IMR-90 (cell line): Measurements from ENCODE around the gene BAHD1. TPM values are rescaled to one million over a fixed set of nuclear protein-coding genes. Genes with fewer than 3 reads are reported as not detected.

Source experiments
- ATAC-seq: fragments of 200-7000 bp; cut with Tn5 transposase; 2 replicates; pipeline ENCODE4 v1.9.1; 2020; ENCODE audit warnings: low read depth, mild to moderate bottlenecking, moderate library complexity
- BruUV-seq: library from RNA; stranded (reverse); fragments of 400-500 nt; replicated peaks from 2 replicates; lab custom pipeline; 2021; lab: Mats Ljungman, UMichigan
- CTCF ChIA-PET: fragments of 300-600 bp; formaldehyde crosslinking; extraction: SDS; loops from one replicate; lab custom pipeline; 2021; ENCODE audit warnings: antibody characterized with exemption; lab: Yijun Ruan, JAX
- POLR2A ChIA-PET: fragments of 300-600 bp; sonication (Branson Sonifier 250); formaldehyde crosslinking; loops from one replicate; lab custom pipeline; 2022; ENCODE audit warnings: antibody characterized with exemption; ENCODE audit not compliant: unreplicated experiment; lab: Charles Lee
- DNase-seq: peaks from one replicate; pipeline ENCODE4 v3.0.0; 2013
- H2AFZ ChIP-seq: replicated peaks from 2 replicates; pipeline ENCODE3; 2013; ENCODE audit warnings: low read length, mild to moderate bottlenecking; ENCODE audit not compliant: poor library complexity
- H2AK5ac ChIP-seq: 2 replicates; pipeline ENCODE4 v1.6.1; 2013; ENCODE audit warnings: low read depth, low read length, inconsistent platforms
- H2AK9ac ChIP-seq: replicated peaks from 2 replicates; pipeline ENCODE3; 2013; ENCODE audit warnings: mild to moderate bottlenecking, low read depth, low read length, moderate library complexity; ENCODE audit not compliant: poor library complexity
- H2BK120ac ChIP-seq: 2 replicates; pipeline ENCODE4 v1.6.1; 2013; ENCODE audit warnings: low read depth, low read length, inconsistent platforms
- H2BK15ac ChIP-seq: 3 replicates; pipeline ENCODE4 v1.6.1; 2013; ENCODE audit warnings: low read depth, low read length, inconsistent platforms
- H2BK20ac ChIP-seq: 2 replicates; pipeline ENCODE4 v1.6.1; 2013; ENCODE audit warnings: low read depth, mild to moderate bottlenecking, inconsistent platforms, low read length, moderate library complexity
- H2BK5ac ChIP-seq: 2 replicates; pipeline ENCODE4 v1.6.1; 2013; ENCODE audit warnings: mild to moderate bottlenecking, low read depth, low read length, inconsistent platforms; ENCODE audit not compliant: poor library complexity, severe bottlenecking
- H3K14ac ChIP-seq: replicated peaks from 2 replicates; pipeline ENCODE4 v1.6.1; 2013; ENCODE audit warnings: low read depth, low read length, inconsistent platforms
- H3K18ac ChIP-seq: 2 replicates; pipeline ENCODE4 v1.6.1; 2013; ENCODE audit warnings: low read depth, low read length, control low read depth
- H3K23ac ChIP-seq: 2 replicates; pipeline ENCODE4 v1.6.1; 2013; ENCODE audit warnings: low read depth, low read length, inconsistent platforms
- H3K27ac ChIP-seq: 2 replicates; pipeline ENCODE4 v1.5.1; 2013; ENCODE audit warnings: mild to moderate bottlenecking, control low read depth, low read length; ENCODE audit not compliant: insufficient read depth
- H3K27me3 ChIP-seq: 2 replicates; pipeline ENCODE4 v1.6.1; 2013; ENCODE audit warnings: low read length; ENCODE audit not compliant: control insufficient read depth, insufficient read depth
- H3K36me3 ChIP-seq: 2 replicates; pipeline ENCODE4 v1.6.1; 2013; ENCODE audit warnings: low read length, mixed read lengths; ENCODE audit not compliant: control insufficient read depth, insufficient read depth
- H3K4ac ChIP-seq: 2 replicates; pipeline ENCODE4 v1.6.1; 2013; ENCODE audit warnings: low read depth, low read length, inconsistent platforms
- H3K4me1 ChIP-seq: 2 replicates; pipeline ENCODE4 v1.6.1; 2013; ENCODE audit warnings: low read length, mixed read lengths; ENCODE audit not compliant: control insufficient read depth, insufficient read depth
- H3K4me2 ChIP-seq: 2 replicates; pipeline ENCODE4 v1.6.1; 2013; ENCODE audit warnings: low read depth, mild to moderate bottlenecking, control low read depth, low read length, moderate library complexity
- H3K4me3 ChIP-seq: 2 replicates; pipeline ENCODE4 v1.5.1; 2013; ENCODE audit warnings: low read depth, mild to moderate bottlenecking, control low read depth, low read length, moderate library complexity; ENCODE audit not compliant: insufficient read depth
- H3K56ac ChIP-seq: 2 replicates; pipeline ENCODE4 v1.6.1; 2013; ENCODE audit warnings: low read length, inconsistent platforms; ENCODE audit not compliant: insufficient read depth; ENCODE audit errors: extremely low read depth
- H3K79me1 ChIP-seq, 2 experiments: 2 replicates each; pipeline ENCODE4 v1.6.1; 2013; ENCODE audit warnings: low read length in 2 of 2, inconsistent platforms in 1 of 2, low read depth in 1 of 2
- H3K9ac ChIP-seq: 2 replicates; pipeline ENCODE4 v1.6.1; 2013; ENCODE audit warnings: low read depth, low read length, control low read depth
- H3K9me1 ChIP-seq: 2 replicates; pipeline ENCODE4 v1.6.1; 2013; ENCODE audit warnings: low read length, inconsistent platforms; ENCODE audit not compliant: insufficient read depth
- H3K9me3 ChIP-seq: 2 replicates; pipeline ENCODE4 v1.6.1; 2013; ENCODE audit warnings: low read length; ENCODE audit not compliant: control insufficient read depth, insufficient read depth
- H4K20me1 ChIP-seq: 2 replicates; pipeline ENCODE4 v1.6.1; 2013; ENCODE audit warnings: low read length, inconsistent platforms; ENCODE audit not compliant: insufficient read depth
- H4K5ac ChIP-seq: 2 replicates; pipeline ENCODE4 v1.6.1; 2013; ENCODE audit warnings: mild to moderate bottlenecking, low read depth, low read length, control low read depth
- H4K8ac ChIP-seq, 2 experiments: 2 replicates each; pipeline ENCODE4 v1.6.1; 2013; ENCODE audit warnings: low read depth in 2 of 2, low read length in 2 of 2, control low read depth in 1 of 2, inconsistent platforms in 1 of 2
- H4K91ac ChIP-seq: 2 replicates; pipeline ENCODE4 v1.6.1; 2013; ENCODE audit warnings: low read depth, low read length, inconsistent platforms; ENCODE audit not compliant: insufficient read depth
- CEBPB ChIP-seq: IDR thresholded peaks from 2 replicates; pipeline ENCODE4 v1.6.1; 2012; ENCODE audit warnings: low read depth, low read length, improper control_type of control experiment
- CHD1 ChIP-seq: IDR thresholded peaks from 2 replicates; pipeline ENCODE4 v1.6.1; 2012; ENCODE audit warnings: low read depth, low read length, improper control_type of control experiment
- CTCF ChIP-seq: conservative IDR thresholded peaks from 2 replicates; pipeline ENCODE4 v1.5.1; 2012; ENCODE audit warnings: mild to moderate bottlenecking, low read depth, low read length, improper control_type of control experiment
- ELK1 ChIP-seq: fragments of 150-350 bp; IDR thresholded peaks from 2 replicates; pipeline ENCODE4 v1.6.1; 2016; ENCODE audit warnings: low read depth, mild to moderate bottlenecking, low read length, moderate library complexity, borderline replicate concordance
- FOS ChIP-seq: fragments of 150-350 bp; IDR thresholded peaks from 2 replicates; pipeline ENCODE4 v1.6.1; 2016; ENCODE audit warnings: low read depth, low read length
- MAFK ChIP-seq: IDR thresholded peaks from 2 replicates; pipeline ENCODE4 v1.6.1; 2012; ENCODE audit warnings: low read depth, low read length, improper control_type of control experiment
- MXI1 ChIP-seq: IDR thresholded peaks from 2 replicates; pipeline ENCODE4 v1.6.1; 2012; ENCODE audit warnings: low read depth, mild to moderate bottlenecking, low read length, moderate library complexity, borderline replicate concordance
- RAD21 ChIP-seq: IDR thresholded peaks from 2 replicates; pipeline ENCODE4 v1.6.1; 2012; ENCODE audit warnings: low read length, improper control_type of control experiment
- WGBS, 2 experiments: methylation state at CpG; one replicate each; pipeline versions ENCODE4 v1.1.5 to v1.1.7; 2013; ENCODE audit warnings: missing lambda C conversion rate in 2 of 2; ENCODE audit not compliant: insufficient read length in 1 of 2; ENCODE audit errors: extremely low coverage in 2 of 2; 5-methylcytosine and 5-hydroxymethylcytosine counted together
- dilution Hi-C: fragments of 300-500 bp; cut with HindIII; formaldehyde crosslinking; loops from one replicate; pipeline ENCODE4 v1.14.3; 2018; ENCODE audit warnings: low sequenced_read_pairs; ENCODE audit not compliant: unreplicated experiment
- in situ Hi-C: fragments of 300-500 bp; cut with MboI; formaldehyde crosslinking; loops from 3 replicates; pipeline ENCODE4 v1.14.3; 2019; ENCODE audit warnings: low sequenced_read_pairs, inconsistent platforms, mixed read lengths
- intact Hi-C: fragments of 100-400 bp; cut with micrococcal nuclease; formaldehyde crosslinking; loops from 2 replicates; pipeline ENCODE4 v1.10.0; 2022
- polyA plus RNA-seq, 3 experiments: library from polyadenylated mRNA; depleted of rRNA; stranded (reverse); fragments of >200 nt; gene quantifications; 2 replicates each; pipeline ENCODE4 v1.2.3, GENCODE V29; 2012; ENCODE audit warnings: low replicate concordance in 1 of 3
- total RNA-seq: library from RNA; depleted of rRNA; stranded (reverse); fragments of >200 nt; gene quantifications from 2 replicates; pipeline ENCODE4 v1.2.3, GENCODE V29; 2012
- TF ChIP-seq, protein P1 (sequence below): fragments of 150-350 bp; IDR thresholded peaks from 2 replicates; pipeline ENCODE4 v1.6.1; 2017; ENCODE audit warnings: mild to moderate bottlenecking, antibody characterized with exemption, low read length, low read depth

BAHD1 gene
- total and polyA plus RNA-seq, 2 of the 4 experiments (the other 2 are of a cell fraction): 3.0 to 8.7 TPM

- in situ Hi-C loops (no loop called here), dilution Hi-C loops (no loop called here), intact Hi-C loops (no loop called here)
- Histone ChIP-seq H3K23ac (no peak overlapping the region), H4K5ac (no peak overlapping the region), H4K91ac (no peak overlapping the region), H3K4me3 (no peak overlapping the region), H3K4me2 (no peak overlapping the region), H2BK120ac (no peak overlapping the region), H2BK5ac (no peak overlapping the region), H3K18ac (no peak overlapping the region), H2AK9ac (no peak overlapping the region), H3K27me3 (no peaks in the 10 kb centered on the region), H3K27ac (no peak overlapping the region), H3K9me1 (peaks cover 31% of the 10 kb centered on the region), H3K79me1 (peaks cover 36 to 86% of the 10 kb centered on the region in 2 experiments), H3K4me1 (peaks cover 14% of the 10 kb centered on the region), H3K9me3 (no peaks in the 10 kb centered on the region), H3K14ac (no peak overlapping the region), H3K56ac (no peak overlapping the region), H3K4ac (no peak overlapping the region), H3K36me3 (no peaks in the 10 kb centered on the region), H2BK20ac (no peak overlapping the region), H2AFZ (no peak overlapping the region), H2BK15ac (no peak overlapping the region), H2AK5ac (no peak overlapping the region; the same call in 1 of the 2 replicates), H4K8ac (no peak overlapping the region), H4K20me1 (peaks cover 88% of the 10 kb centered on the region), H3K9ac (no peak overlapping the region)
- ATAC-seq (no peak), DNase-seq (no peak)
- CTCF ChIA-PET: interaction anchor here (0.9 kb wide), 1 partner anchor 11 kb away, joined by 3 read pairs; no protein-coding TSS in a partner anchor
- POLR2A ChIA-PET: no interaction called here
- WGBS, 2 experiments: no CpG with 5 or more reads among the region's 11 CpGs
- no TSS peak for BruUV-seq
- TF ChIP-seq CEBPB: no peak
- TF ChIP-seq, protein P1, sequence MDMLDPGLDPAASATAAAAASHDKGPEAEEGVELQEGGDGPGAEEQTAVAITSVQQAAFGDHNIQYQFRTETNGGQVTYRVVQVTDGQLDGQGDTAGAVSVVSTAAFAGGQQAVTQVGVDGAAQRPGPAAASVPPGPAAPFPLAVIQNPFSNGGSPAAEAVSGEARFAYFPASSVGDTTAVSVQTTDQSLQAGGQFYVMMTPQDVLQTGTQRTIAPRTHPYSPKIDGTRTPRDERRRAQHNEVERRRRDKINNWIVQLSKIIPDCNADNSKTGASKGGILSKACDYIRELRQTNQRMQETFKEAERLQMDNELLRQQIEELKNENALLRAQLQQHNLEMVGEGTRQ: no peak
- TF ChIP-seq RAD21: no peak
- TF ChIP-seq MAFK: no peak
- TF ChIP-seq CHD1: no peak
- no peak for TF ChIP-seq CTCF
- TF ChIP-seq MXI1: no peak
- TF ChIP-seq FOS: no peak
- TF ChIP-seq ELK1: no peak
These were observed 11.7 kb downstream of the BAHD1 start for GRCh38 chr15:40452296-40453090.
